ENCODE data around the gene KRT3.

DNA sequence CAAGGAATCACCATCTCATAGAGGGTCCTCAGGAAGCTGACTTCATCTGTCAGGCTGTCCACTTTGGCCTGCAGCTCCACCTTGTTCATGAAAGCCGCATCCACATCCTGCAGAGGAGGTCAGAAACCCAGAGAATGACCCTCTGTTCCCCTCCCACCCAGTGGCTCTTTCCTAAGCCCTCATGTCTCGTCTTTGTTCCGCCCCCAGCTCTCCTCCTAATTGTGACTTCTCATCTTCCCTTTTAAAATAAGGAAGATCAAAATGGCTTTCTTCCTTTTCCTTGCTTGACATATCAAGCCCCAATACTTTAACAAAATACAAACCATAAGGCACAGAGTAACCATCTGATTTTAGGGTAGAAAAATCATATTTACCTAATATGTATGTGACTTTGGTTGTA, 23.1 kb downstream of the KRT3 start:
- TF ChIP-seq NFIC (IDR thresholded peaks at IDR 0.05): no peak
- no peak for TF ChIP-seq CEBPB (IDR thresholded peaks at IDR 0.05)
- TF ChIP-seq EP300 (IDR thresholded peaks at IDR 0.05; ENCODE audit: borderline replicate concordance): no peak
- TF ChIP-seq, protein P1, sequence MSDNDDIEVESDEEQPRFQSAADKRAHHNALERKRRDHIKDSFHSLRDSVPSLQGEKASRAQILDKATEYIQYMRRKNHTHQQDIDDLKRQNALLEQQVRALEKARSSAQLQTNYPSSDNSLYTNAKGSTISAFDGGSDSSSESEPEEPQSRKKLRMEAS (IDR thresholded peaks at IDR 0.05): no peak
- no peak for TF ChIP-seq FOXM1 (IDR thresholded peaks at IDR 0.05; ENCODE audit: borderline replicate concordance, low read depth)
- TF ChIP-seq, protein P2, sequence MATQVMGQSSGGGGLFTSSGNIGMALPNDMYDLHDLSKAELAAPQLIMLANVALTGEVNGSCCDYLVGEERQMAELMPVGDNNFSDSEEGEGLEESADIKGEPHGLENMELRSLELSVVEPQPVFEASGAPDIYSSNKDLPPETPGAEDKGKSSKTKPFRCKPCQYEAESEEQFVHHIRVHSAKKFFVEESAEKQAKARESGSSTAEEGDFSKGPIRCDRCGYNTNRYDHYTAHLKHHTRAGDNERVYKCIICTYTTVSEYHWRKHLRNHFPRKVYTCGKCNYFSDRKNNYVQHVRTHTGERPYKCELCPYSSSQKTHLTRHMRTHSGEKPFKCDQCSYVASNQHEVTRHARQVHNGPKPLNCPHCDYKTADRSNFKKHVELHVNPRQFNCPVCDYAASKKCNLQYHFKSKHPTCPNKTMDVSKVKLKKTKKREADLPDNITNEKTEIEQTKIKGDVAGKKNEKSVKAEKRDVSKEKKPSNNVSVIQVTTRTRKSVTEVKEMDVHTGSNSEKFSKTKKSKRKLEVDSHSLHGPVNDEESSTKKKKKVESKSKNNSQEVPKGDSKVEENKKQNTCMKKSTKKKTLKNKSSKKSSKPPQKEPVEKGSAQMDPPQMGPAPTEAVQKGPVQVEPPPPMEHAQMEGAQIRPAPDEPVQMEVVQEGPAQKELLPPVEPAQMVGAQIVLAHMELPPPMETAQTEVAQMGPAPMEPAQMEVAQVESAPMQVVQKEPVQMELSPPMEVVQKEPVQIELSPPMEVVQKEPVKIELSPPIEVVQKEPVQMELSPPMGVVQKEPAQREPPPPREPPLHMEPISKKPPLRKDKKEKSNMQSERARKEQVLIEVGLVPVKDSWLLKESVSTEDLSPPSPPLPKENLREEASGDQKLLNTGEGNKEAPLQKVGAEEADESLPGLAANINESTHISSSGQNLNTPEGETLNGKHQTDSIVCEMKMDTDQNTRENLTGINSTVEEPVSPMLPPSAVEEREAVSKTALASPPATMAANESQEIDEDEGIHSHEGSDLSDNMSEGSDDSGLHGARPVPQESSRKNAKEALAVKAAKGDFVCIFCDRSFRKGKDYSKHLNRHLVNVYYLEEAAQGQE (IDR thresholded peaks at IDR 0.05; ENCODE audit: low read depth): no peak
- no peak for TF ChIP-seq RAD21 (IDR thresholded peaks at IDR 0.05; ENCODE audit: low read depth)
- no peak for TF ChIP-seq TCF12 (IDR thresholded peaks at IDR 0.05; ENCODE audit: low read depth)
- no peak for TF ChIP-seq ZBTB7A (IDR thresholded peaks at IDR 0.05; ENCODE audit: low read depth)
- no peak for TF ChIP-seq TAF1 (IDR thresholded peaks at IDR 0.05; ENCODE audit: low read depth)

Measured in Ishikawa (cell line).